ACHN (cell line): ENCODE measurements around the gene PAPPA.

Source experiments
- DNase-seq: peaks from one replicate; pipeline ENCODE4 v3.0.0-alpha.2; 2015
- in situ Hi-C: cut with HindIII; loops from 2 replicates; pipeline ENCODE4 v1.10.0; 2017; ENCODE audit warnings: low sequenced_read_pairs, low pct_ligation_motif_present, low pct_unique_long_range_greater_than_20kb

PAPPA gene

GRCh38 chr9:116297346-116297745 is 143.8 kb downstream of the PAPPA start:
- in situ Hi-C loops: no loop called here
- no peak for DNase-seq

GRCh38 chr9:116298249-116298648 is 144.7 kb downstream of the PAPPA start:
- no peak for DNase-seq
- in situ Hi-C loops: no loop called here

GRCh38 chr9:116298878-116299391 is 145.3 kb downstream of the PAPPA start:
- in situ Hi-C loops: no loop called here

GRCh38 chr9:116300360-116300870 is 146.8 kb downstream of the PAPPA start:
- in situ Hi-C loops: no loop called here
- DNase-seq: no peak

More at GRCh38 chr9:116298878-116299391, 145.3 kb downstream of the PAPPA start:
- no peak for DNase-seq

- in situ Hi-C loops: no loop called here
- DNase-seq: no peak
Observed at GRCh38 chr9:116303270-116303669, 149.7 kb downstream of the PAPPA start.

- in situ Hi-C loops: no loop called here
- no peak for DNase-seq
Observed at GRCh38 chr9:116303886-116304538, 150.4 kb downstream of the PAPPA start.

- in situ Hi-C loops: no loop called here
- DNase-seq: no peak
Observed at GRCh38 chr9:116304761-116305160, 151.2 kb downstream of the PAPPA start.

GRCh38 chr9:116308076-116308475 is 154.5 kb downstream of the PAPPA start:
- DNase-seq: no peak
- in situ Hi-C loops: no loop called here

GRCh38 chr9:116309900-116310611 is 156.5 kb downstream of the PAPPA start:
- in situ Hi-C loops: no loop called here

GRCh38 chr9:116312221-116312620 is 158.6 kb downstream of the PAPPA start:
- DNase-seq: no peak
- in situ Hi-C loops: no loop called here

More at GRCh38 chr9:116309900-116310611, 156.5 kb downstream of the PAPPA start:
- DNase-seq: no peak

- no peak for DNase-seq
- in situ Hi-C loops: no loop called here
Observed at GRCh38 chr9:116313638-116314037, 160.0 kb downstream of the PAPPA start.

GRCh38 chr9:116316246-116316645 is 162.7 kb downstream of the PAPPA start:
- no peak for DNase-seq
- in situ Hi-C loops: no loop called here

GRCh38 chr9:116317503-116317902 is 163.9 kb downstream of the PAPPA start:
- no peak for DNase-seq
- in situ Hi-C loops: no loop called here

- DNase-seq: no peak
- in situ Hi-C loops: no loop called here
Observed at GRCh38 chr9:116318468-116319374, 165.1 kb downstream of the PAPPA start.

GRCh38 chr9:116319480-116319879 is 165.9 kb downstream of the PAPPA start:
- no peak for DNase-seq
- in situ Hi-C loops: no loop called here

- in situ Hi-C loops: no loop called here
- DNase-seq: no peak
Observed at GRCh38 chr9:116320290-116320689, 166.7 kb downstream of the PAPPA start.

GRCh38 chr9:116322521-116322920 is 168.9 kb downstream of the PAPPA start:
- no peak for DNase-seq
- in situ Hi-C loops: no loop called here

- DNase-seq: no peak
Observed at GRCh38 chr9:116323012-116323411, 169.4 kb downstream of the PAPPA start.

GRCh38 chr9:116323571-116323970 is 170.0 kb downstream of the PAPPA start:
- DNase-seq: no peak
- in situ Hi-C loops: no loop called here

More at GRCh38 chr9:116323012-116323411, 169.4 kb downstream of the PAPPA start:
- in situ Hi-C loops: no loop called here
